Measurements from ENCODE around the gene TRMT1. TPM values are rescaled to one million over a fixed set of nuclear protein-coding genes. Genes with fewer than 3 reads are reported as not detected.

The TRMT1 gene
- total RNA-seq, 4 donors from 2014 or later: 19.4 to 42.5 (median 29.0) TPM

DNA sequence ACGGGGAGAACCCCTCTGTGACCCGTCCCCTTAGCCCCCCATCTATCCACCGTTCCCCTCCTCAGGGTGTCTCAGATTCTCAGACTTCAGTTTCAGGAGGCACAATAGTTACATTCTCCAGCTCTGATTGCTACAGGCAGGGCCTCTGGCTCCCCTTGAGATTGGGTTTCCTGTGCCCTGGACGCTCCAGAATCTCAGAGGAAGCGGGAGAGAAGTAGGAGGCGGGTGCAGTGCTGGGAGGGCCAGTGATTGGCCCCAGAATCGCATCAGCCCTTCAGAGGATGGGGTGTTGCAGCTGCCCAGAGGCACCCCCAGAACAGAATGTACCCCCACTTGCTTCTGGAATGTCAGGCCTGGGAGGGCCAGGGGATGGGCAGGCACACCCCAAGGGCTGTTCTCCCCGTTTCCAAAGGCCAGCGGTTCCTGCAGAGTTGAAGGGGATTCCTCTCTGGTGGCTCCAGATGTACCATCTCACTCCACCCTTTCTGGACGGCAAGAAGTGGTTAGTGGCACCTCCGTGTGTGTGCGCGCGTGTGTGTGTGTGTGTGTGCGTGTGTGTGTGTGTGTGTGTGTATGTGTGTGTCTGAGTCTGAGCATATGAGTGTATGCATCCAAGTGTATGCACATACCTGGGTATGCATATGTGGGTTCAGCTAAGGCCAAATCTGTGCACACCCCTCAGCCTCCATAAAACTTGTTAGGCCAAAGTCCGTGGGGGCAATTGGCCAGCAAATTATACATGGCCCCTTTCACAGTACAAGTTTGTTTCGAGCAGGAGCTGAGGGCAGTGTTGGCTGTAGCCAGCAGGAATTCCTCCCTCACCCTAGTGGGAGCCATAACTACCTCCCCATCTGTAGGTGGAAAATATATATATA is 49.4 kb downstream of the TRMT1 start:
- TF ChIP-seq, protein P1, sequence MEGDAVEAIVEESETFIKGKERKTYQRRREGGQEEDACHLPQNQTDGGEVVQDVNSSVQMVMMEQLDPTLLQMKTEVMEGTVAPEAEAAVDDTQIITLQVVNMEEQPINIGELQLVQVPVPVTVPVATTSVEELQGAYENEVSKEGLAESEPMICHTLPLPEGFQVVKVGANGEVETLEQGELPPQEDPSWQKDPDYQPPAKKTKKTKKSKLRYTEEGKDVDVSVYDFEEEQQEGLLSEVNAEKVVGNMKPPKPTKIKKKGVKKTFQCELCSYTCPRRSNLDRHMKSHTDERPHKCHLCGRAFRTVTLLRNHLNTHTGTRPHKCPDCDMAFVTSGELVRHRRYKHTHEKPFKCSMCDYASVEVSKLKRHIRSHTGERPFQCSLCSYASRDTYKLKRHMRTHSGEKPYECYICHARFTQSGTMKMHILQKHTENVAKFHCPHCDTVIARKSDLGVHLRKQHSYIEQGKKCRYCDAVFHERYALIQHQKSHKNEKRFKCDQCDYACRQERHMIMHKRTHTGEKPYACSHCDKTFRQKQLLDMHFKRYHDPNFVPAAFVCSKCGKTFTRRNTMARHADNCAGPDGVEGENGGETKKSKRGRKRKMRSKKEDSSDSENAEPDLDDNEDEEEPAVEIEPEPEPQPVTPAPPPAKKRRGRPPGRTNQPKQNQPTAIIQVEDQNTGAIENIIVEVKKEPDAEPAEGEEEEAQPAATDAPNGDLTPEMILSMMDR (IDR thresholded peaks at IDR 0.05): no peak
- no peak for TF ChIP-seq POLR2A (IDR thresholded peaks at IDR 0.05)
- Histone ChIP-seq H3K9me3 (no peaks in the 10 kb centered on the region), H3K27me3 (no peaks in the 10 kb centered on the region), H3K27ac (peak overlapping the region in 2 of 4 donors; percentile 49 to 72), H3K36me3 (peaks cover 0 to 26% (median 0%) of the 10 kb centered on the region in 3 donors), H3K4me1 (peaks cover 7 to 99% (median 52%) of the 10 kb centered on the region in 3 donors), H3K4me3 (no peak overlapping the region)
- 73 to 88% methylated on average over 3 to 13 of the region's 17 CpGs for WGBS, 2 donors
- DNase-seq: no peak
- intact Hi-C loops (cut with DNase I): no loop called here

DNA sequence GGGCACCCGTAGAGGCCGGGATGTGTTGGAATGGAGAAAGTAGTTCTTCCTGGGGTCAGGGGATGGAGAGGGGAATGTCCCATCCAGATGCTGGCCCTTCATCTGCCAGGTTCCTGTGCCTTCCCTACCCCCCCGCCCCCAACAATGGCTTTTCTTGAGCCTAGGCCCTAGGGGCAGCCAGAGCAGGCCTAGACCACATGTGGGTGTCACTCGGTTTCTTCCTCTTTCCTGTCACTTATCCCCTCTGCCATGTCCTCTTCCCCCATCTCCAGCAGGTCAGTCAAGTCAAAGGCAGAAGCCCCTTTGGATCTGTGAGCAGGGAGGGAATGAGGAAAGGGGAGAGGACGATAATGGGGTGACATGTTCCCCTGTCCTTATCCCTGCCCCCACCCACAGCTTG is 50.3 kb downstream of the TRMT1 start:
- H3K4me3 ChIP-seq: no peak overlapping the region
- no peaks in the 10 kb centered on the region for H3K9me3 ChIP-seq
- intact Hi-C loops (cut with DNase I): no loop called here
- peaks cover 0 to 19% (median 0%) of the 10 kb centered on the region in 3 donors for H3K36me3 ChIP-seq
- H3K4me1 ChIP-seq: peaks cover 15 to 100% (median 62%) of the 10 kb centered on the region in 3 donors
- TF ChIP-seq, protein P1 (IDR thresholded peaks at IDR 0.05): no peak
- no peak for TF ChIP-seq POLR2A (IDR thresholded peaks at IDR 0.05)
- no peak for DNase-seq
- peak overlapping the region in 3 of 4 donors; percentile 30 to 72 (median 49) for H3K27ac ChIP-seq
- WGBS, 2 donors: 65 to 73% methylated on average over 5 of the region's 5 CpGs
- H3K27me3 ChIP-seq: no peaks in the 10 kb centered on the region

DNA sequence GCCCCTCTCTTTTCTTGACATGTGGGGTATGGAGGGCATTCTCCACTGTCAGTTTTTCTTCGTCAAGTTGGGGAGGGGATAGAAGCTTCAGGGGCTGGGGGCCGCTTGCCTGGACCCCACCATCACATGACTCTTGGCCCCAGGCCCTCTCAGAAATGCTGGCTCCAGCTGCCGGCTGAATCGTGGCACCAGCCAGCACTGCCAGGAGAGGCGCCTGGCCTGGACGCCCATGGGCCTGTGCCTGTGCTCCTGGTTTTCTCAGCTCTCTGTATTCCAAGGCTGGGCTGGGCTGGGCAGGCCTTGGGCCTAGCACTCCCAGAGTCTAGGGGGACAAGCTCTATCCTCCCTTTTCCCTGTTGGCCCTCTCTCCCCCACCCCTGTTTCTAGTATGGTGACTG is 52.4 kb downstream of the TRMT1 start:
- DNase-seq: no peak
- intact Hi-C loops (cut with DNase I): loop anchor here (5.0 kb wide), 1 partner anchor 82 kb away; no protein-coding TSS in a partner anchor
- Histone ChIP-seq H3K27me3 (no peaks in the 10 kb centered on the region), H3K4me3 (no peak overlapping the region), H3K9me3 (no peaks in the 10 kb centered on the region), H3K36me3 (peaks cover 0 to 15% (median 0%) of the 10 kb centered on the region in 3 donors), H3K4me1 (peaks cover 32 to 100% (median 78%) of the 10 kb centered on the region in 3 donors), H3K27ac (peak overlapping the region in 3 of 4 donors; percentile 39 to 72 (median 68))
- TF ChIP-seq POLR2A (IDR thresholded peaks at IDR 0.05): no peak
- TF ChIP-seq, protein P1 (IDR thresholded peaks at IDR 0.05): no peak
- 23% methylated on average over 4 of the region's 6 CpGs; no CpG with 5 or more reads in 1 of the 2 donors for WGBS, 2 donors

DNA sequence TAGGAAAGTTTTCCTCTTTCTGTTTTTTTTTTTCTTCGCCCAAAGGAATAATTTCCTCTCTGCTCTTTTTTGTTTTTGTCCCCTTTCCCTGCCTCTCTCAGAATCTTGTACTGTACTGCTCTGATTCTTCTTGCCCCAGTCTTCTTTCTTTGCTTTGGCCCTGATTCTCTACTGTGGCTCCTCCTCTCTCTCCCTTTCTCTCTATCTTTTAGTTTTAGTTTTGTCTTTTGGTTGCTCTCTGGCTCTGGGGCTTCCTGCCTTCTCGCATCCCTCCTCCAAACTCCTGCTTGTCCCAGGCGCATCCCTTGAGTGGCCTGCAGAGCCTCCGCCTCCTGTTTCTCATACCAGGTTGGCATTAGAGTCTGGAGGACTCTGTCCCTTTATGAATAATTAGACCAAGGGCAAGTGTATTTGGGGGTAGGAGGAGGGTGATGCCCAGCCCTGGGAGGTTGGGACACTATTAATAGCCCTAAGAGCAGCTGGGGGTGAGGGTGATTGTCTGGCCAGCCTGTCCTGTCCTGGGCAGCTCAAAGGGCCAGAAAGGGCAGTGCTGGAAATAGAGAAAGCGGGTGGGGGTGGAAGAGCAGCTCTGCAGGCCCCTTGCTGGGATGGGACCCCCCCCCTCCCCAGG is 53.0 kb downstream of the TRMT1 start:
- H3K4me1 ChIP-seq: peaks cover 37 to 100% (median 82%) of the 10 kb centered on the region in 3 donors

More for the DNA sequence above, 53.0 kb downstream of the TRMT1 start:
- TF ChIP-seq, protein P1 (IDR thresholded peaks at IDR 0.05): no peak
- no peak for TF ChIP-seq POLR2A (IDR thresholded peaks at IDR 0.05)
- H3K9me3 ChIP-seq: no peaks in the 10 kb centered on the region
- peaks cover 0 to 12% (median 0%) of the 10 kb centered on the region in 3 donors for H3K36me3 ChIP-seq
- no peak overlapping the region for H3K4me3 ChIP-seq
- no peaks in the 10 kb centered on the region for H3K27me3 ChIP-seq
- 57 to 66% methylated on average over 5 of the region's 5 CpGs for WGBS, 2 donors
- peak overlapping the region in 3 of 4 donors; percentile 39 to 86 (median 72) for H3K27ac ChIP-seq
- no peak for DNase-seq
- intact Hi-C loops (cut with DNase I): loop anchor here (5.0 kb wide), 1 partner anchor 81 kb away; no protein-coding TSS in a partner anchor
